ENCODE data around the gene MFSD6. TPM values are rescaled to one million over a fixed set of nuclear protein-coding genes. Genes with fewer than 3 reads are reported as not detected.
"Not testable (repeated sequence)": the region's sequence is repeated elsewhere in the genome, so short reads cannot be mapped to it uniquely, and the experiment has no call there.

MFSD6 gene
- total RNA-seq, 4 donors from 2014 or later = 40.4 to 184 (median 119) TPM

- Histone ChIP-seq H3K36me3 (no peaks in the 10 kb centered on the region), H3K27ac (no peak overlapping the region), H3K4me3 (no peak overlapping the region), H3K27me3 (no peaks in the 10 kb centered on the region), H3K9me3 (no peaks in the 10 kb centered on the region), H3K4me1 (peaks cover 0 to 5% (median 0%) of the 10 kb centered on the region in 4 donors)
- no peak for DNase-seq
- no peak for TF ChIP-seq POLR2A (IDR thresholded peaks at IDR 0.05)
- no peak for TF ChIP-seq CTCF (IDR thresholded peaks at IDR 0.05)
Measured at GRCh38 chr2:190482451-190482850, 74.3 kb downstream of the MFSD6 start.

GRCh38 chr2:190486037-190486623 is 78.0 kb downstream of the MFSD6 start:
- no peaks in the 10 kb centered on the region for H3K4me1 ChIP-seq
- no peak overlapping the region for H3K27ac ChIP-seq
- peaks cover 0 to 26% (median 0%) of the 10 kb centered on the region in 3 donors for H3K36me3 ChIP-seq
- no peaks in the 10 kb centered on the region for H3K27me3 ChIP-seq
- no peak for TF ChIP-seq POLR2A (IDR thresholded peaks at IDR 0.05)
- H3K9me3 ChIP-seq = no peaks in the 10 kb centered on the region
- H3K4me3 ChIP-seq = no peak overlapping the region
- DNase-seq = no peak

- no peak overlapping the region for H3K27ac ChIP-seq
- H3K9me3 ChIP-seq = no peaks in the 10 kb centered on the region
- no peak overlapping the region for H3K4me3 ChIP-seq
- TF ChIP-seq POLR2A (IDR thresholded peaks at IDR 0.05) = no peak
- TF ChIP-seq CTCF (IDR thresholded peaks at IDR 0.05) = no peak
- peaks cover 0 to 45% (median 0%) of the 10 kb centered on the region in 3 donors for H3K36me3 ChIP-seq
- no peaks in the 10 kb centered on the region for H3K4me1 ChIP-seq
- DNase-seq = no peak
- H3K27me3 ChIP-seq = no peaks in the 10 kb centered on the region
Measured at GRCh38 chr2:190488516-190489233, 80.5 kb downstream of the MFSD6 start.

DNA sequence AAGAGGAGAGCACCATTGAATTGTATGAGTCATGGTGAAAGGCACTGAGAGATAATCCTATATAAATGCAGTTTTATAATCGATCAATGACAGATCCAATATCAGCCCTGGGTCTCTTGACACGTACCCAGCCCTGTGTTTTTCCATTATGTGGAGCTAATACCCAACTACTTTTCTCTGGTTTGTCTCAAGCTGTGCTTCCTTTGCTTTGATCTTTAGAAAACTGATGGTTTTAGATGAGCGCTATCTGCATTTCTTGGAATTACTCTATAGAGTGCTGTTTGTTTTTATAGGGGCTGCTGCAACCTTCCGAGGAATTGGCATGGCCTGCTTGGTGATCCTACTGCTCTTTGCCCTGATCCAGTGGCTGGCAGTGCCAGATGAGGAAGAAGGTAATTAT is 81.3 kb downstream of the MFSD6 start:
- TF ChIP-seq POLR2A (IDR thresholded peaks at IDR 0.05) = no peak
- TF ChIP-seq CTCF (IDR thresholded peaks at IDR 0.05) = no peak
- no peak overlapping the region for H3K4me3 ChIP-seq
- H3K27ac ChIP-seq = no peak overlapping the region
- no peaks in the 10 kb centered on the region for H3K4me1 ChIP-seq
- no peaks in the 10 kb centered on the region for H3K27me3 ChIP-seq
- no peaks in the 10 kb centered on the region for H3K9me3 ChIP-seq
- peaks cover 0 to 45% (median 0%) of the 10 kb centered on the region in 3 donors for H3K36me3 ChIP-seq
- DNase-seq = no peak

- TF ChIP-seq POLR2A (IDR thresholded peaks at IDR 0.05) = no peak
- TF ChIP-seq CTCF (IDR thresholded peaks at IDR 0.05) = no peak
- Histone ChIP-seq H3K9me3 (no peaks in the 10 kb centered on the region), H3K36me3 (peaks cover 0 to 45% (median 0%) of the 10 kb centered on the region in 3 donors), H3K27ac (no peak overlapping the region), H3K4me3 (no peak overlapping the region), H3K4me1 (no peaks in the 10 kb centered on the region), H3K27me3 (no peaks in the 10 kb centered on the region)
- DNase-seq = no peak
Measured at GRCh38 chr2:190490502-190490901, 82.3 kb downstream of the MFSD6 start.

DNA sequence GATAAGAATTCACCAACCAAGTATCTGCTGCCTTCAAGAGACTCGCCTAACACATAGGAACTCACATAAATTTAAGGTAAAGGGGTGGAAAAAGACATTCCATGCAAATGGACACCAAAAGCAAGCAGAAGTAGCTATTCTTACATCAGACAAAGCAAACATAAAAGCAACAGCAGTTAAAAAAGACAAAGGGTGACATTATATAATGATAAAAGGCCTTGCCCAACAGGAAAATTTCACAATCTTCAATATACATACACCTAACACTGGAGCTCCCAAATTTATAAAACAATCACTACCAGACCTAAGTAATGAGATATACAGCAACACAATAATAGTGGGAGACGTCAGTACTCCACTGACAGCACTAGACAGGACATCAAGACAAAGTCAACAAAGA is 84.9 kb downstream of the MFSD6 start:
- Histone ChIP-seq H3K36me3 (peaks cover 0 to 56% (median 0%) of the 10 kb centered on the region in 3 donors), H3K27ac (no peak overlapping the region), H3K4me3 (no peak overlapping the region), H3K9me3 (no peaks in the 10 kb centered on the region), H3K4me1 (no peaks in the 10 kb centered on the region), H3K27me3 (no peaks in the 10 kb centered on the region)
- no peak for DNase-seq
- no peak for TF ChIP-seq CTCF (IDR thresholded peaks at IDR 0.05)
- no peak for TF ChIP-seq POLR2A (IDR thresholded peaks at IDR 0.05)

GRCh38 chr2:190494600-190495227 is 86.6 kb downstream of the MFSD6 start:
- not testable (repeated sequence) for H3K27ac ChIP-seq, H3K9me3 ChIP-seq, H3K27me3 ChIP-seq, DNase-seq, H3K4me3 ChIP-seq, H3K4me1 ChIP-seq
- peaks cover 0 to 49% (median 0%) of the 10 kb centered on the region in 3 donors for H3K36me3 ChIP-seq

Measured in Peyer's patch (tissue), 4 donors.